ENCODE measurements around the gene LILRB3. TPM values are rescaled to one million over a fixed set of nuclear protein-coding genes. Genes with fewer than 3 reads are reported as not detected.
A peak's percentile ranks its signal among the peaks of the same experiment; 100 is the strongest.

The LILRB3 gene
- total and polyA plus RNA-seq, 4 donors = 23.0 to 282 (median 57.2) TPM

DNA sequence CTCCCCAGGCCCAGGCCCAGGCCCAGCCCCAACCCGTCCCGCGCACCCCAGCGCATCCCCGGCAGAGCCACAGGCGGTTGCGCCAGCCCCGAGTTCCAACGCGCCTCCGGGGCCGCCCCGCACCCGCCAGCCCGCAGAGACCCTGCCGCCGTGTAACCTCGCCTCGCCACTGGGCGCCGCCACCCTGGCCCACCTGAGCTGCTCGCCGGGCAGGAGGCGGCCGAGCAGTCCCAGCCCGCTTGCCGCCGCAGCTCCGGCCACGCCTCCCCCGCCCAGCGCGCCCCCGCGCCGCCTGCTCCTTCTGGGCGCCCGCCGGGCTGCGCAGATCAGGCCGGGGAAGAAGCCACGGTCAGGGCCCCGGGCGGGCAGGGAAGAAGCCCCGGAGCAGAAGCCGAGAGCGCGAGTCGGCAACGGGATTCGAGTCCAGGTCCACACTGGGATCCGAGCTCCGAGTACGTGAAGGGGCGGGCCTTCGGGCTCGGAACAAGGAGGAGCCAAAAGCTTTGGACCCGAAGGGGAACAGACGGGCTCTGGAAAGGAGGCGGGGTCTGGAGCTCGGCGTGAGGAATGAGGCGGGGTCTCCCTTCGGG is 33.6 kb downstream of the LILRB3 start, which contains the start of gene MBOAT7:
Gene MBOAT7 (minus strand): TSS at position 436 of the 590 bp plus-strand sequence. CDS start 1,072 bp downstream, outside the sequence.
- no peak for DNase-seq
- peaks cover 0 to 21% (median 8%) of the 10 kb centered on the region in 5 donors for H3K4me1 ChIP-seq (ENCODE audit: control insufficient read depth in 5 of 5, insufficient read depth in 5 of 5, low read length in 5 of 5)
- H3K27ac ChIP-seq (ENCODE audit: low read depth in 1 of 2, low read length in 1 of 2) = peak within 1 kb of the TSS; percentile 98 to 99
- ATAC-seq (ENCODE audit: insufficient read depth, low FRiP score) = peak; percentile 1
- 1% methylated on average over 48 to 64 of the region's 64 CpGs for WGBS, 2 donors
- H3K36me3 ChIP-seq (ENCODE audit: control insufficient read depth in 4 of 4, insufficient read depth in 4 of 4, low read length in 4 of 4) = peaks cover 0 to 15% (median 13%) of the 10 kb centered on the region in 4 donors
- H3K4me3 ChIP-seq = peak within 1 kb of the TSS; percentile 72
- H3K9ac ChIP-seq (ENCODE audit: insufficient read depth in 1 of 2, low read length in 2 of 2) = peak within 1 kb of the TSS; percentile 84 to 98
- TF ChIP-seq CTCF (IDR thresholded peaks at IDR 0.05; ENCODE audit: control extremely low read depth, extremely low read depth) = no peak
- no peaks in the 10 kb centered on the region for H3K9me3 ChIP-seq (ENCODE audit: control insufficient read depth in 4 of 4, insufficient read depth in 3 of 4, low read length in 3 of 4)
- no peaks in the 10 kb centered on the region for H3K27me3 ChIP-seq (ENCODE audit: control insufficient read depth in 3 of 3, insufficient read depth in 3 of 3, low read length in 2 of 3)

DNA sequence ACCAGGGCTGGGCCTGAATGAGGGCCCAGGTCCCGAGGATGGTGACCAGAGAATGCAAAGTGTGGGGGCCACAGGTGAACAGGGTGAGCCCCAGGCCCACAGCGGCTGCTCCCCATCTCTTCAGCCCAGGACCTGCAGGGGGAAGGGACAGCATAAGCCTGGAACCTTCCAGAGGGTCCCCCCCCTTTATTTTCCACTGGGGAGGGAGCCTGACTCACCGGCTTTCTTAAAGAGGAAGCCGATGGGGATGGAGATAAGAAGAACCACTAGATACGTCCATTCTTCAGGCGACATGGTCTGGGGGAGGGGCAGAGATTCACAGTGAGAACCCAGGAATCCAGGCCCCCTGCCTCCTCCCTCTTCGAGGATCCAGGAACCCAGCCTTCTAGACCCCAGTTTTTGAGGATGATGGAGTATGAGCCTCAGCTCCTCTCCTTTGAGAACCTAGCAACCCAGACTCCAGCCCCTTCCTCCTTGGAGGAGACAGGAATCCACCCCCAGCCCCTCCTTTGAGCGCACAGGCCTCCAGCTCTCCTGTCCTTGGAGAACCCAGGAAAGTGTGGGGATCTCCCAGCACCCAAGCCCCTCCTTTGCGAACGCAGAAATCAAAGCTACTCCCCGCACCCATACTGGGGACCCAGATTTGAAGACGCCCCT is 34.5 kb downstream of the LILRB3 start:
- Histone ChIP-seq H3K27me3 (ENCODE audit: control insufficient read depth in 3 of 3, insufficient read depth in 3 of 3, low read length in 2 of 3) (no peaks in the 10 kb centered on the region), H3K9me3 (ENCODE audit: control insufficient read depth in 4 of 4, insufficient read depth in 3 of 4, low read length in 3 of 4) (no peaks in the 10 kb centered on the region), H3K9ac (ENCODE audit: insufficient read depth in 1 of 2, low read length in 2 of 2) (peak overlapping the region; percentile 56 to 76), H3K36me3 (ENCODE audit: control insufficient read depth in 4 of 4, insufficient read depth in 4 of 4, low read length in 4 of 4) (peaks cover 0 to 18% (median 11%) of the 10 kb centered on the region in 4 donors), H3K4me3 (no peak overlapping the region), H3K4me1 (ENCODE audit: control insufficient read depth in 5 of 5, insufficient read depth in 5 of 5, low read length in 5 of 5) (peaks cover 0 to 21% (median 8%) of the 10 kb centered on the region in 5 donors), H3K27ac (ENCODE audit: low read depth in 1 of 2, low read length in 1 of 2) (peak overlapping the region; percentile 81 to 96)
- no peak for ATAC-seq (ENCODE audit: insufficient read depth, low FRiP score)
- WGBS, 2 donors = 9 to 18% methylated on average over 12 of the region's 12 CpGs
- TF ChIP-seq CTCF (IDR thresholded peaks at IDR 0.05; ENCODE audit: control extremely low read depth, extremely low read depth) = no peak
- DNase-seq = peak in 1 of 3 donors; percentile 15

DNA sequence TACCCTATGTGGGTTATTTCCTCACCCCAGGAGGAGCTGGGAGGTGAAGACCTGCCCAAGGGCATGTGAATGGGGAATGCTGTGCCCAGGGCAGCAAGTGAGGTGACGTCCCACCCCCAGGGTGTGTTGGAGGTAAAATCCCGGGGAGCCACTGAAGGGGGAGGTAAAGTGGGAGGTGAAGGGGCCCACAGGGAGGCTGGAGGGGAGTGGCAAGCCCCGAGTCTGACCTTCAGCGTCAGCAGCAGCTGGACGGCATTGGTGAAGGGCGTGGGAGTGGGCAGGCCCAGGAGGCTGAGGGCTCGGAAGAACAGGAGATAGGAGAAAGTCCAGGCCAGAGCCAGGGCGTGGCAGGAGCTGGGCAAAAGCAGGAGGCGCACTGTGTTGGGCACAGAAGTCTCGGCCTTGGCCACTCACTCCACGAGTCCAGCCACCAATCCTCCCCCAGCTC is 35.8 kb downstream of the LILRB3 start:
- H3K9ac ChIP-seq (ENCODE audit: insufficient read depth in 1 of 2, low read length in 2 of 2) = no peak overlapping the region
- no peak for ATAC-seq (ENCODE audit: insufficient read depth, low FRiP score)
- no peaks in the 10 kb centered on the region for H3K27me3 ChIP-seq (ENCODE audit: control insufficient read depth in 3 of 3, insufficient read depth in 3 of 3, low read length in 2 of 3)
- H3K4me3 ChIP-seq = no peak overlapping the region
- DNase-seq = no peak
- TF ChIP-seq CTCF (IDR thresholded peaks at IDR 0.05; ENCODE audit: control extremely low read depth, extremely low read depth) = no peak
- no peaks in the 10 kb centered on the region for H3K9me3 ChIP-seq (ENCODE audit: control insufficient read depth in 4 of 4, insufficient read depth in 3 of 4, low read length in 3 of 4)
- WGBS, 2 donors = 92 to 93% methylated on average over 11 of the region's 11 CpGs
- peaks cover 0 to 15% (median 6%) of the 10 kb centered on the region in 4 donors for H3K36me3 ChIP-seq (ENCODE audit: control insufficient read depth in 4 of 4, insufficient read depth in 4 of 4, low read length in 4 of 4)
- no peak overlapping the region for H3K27ac ChIP-seq (ENCODE audit: low read depth in 1 of 2, low read length in 1 of 2)
- H3K4me1 ChIP-seq (ENCODE audit: control insufficient read depth in 5 of 5, insufficient read depth in 5 of 5, low read length in 5 of 5) = peaks cover 0 to 15% (median 6%) of the 10 kb centered on the region in 5 donors

Data from lung (tissue), 12 donors.